Naive B cell (primary cell): ENCODE results near the gene C3orf22. TPM values are rescaled to one million over a fixed set of nuclear protein-coding genes. Genes with fewer than 3 reads are reported as not detected.
A peak's percentile ranks its signal among the peaks of the same experiment; 100 is the strongest.
"Not testable (repeated sequence)": the region's sequence is repeated elsewhere in the genome, so short reads cannot be mapped to it uniquely, and the experiment has no call there.

Source experiments
- ATAC-seq, 2 donors: fragments of 150-1000 bp; cut with Tn5 transposase; 2 replicates each; pipeline ENCODE4 v1.10.0; 2021; ENCODE audit warnings: low read depth in 2 of 2, mild to moderate bottlenecking in 2 of 2, moderate library complexity in 2 of 2
- DNase-seq: peaks from one replicate; pipeline ENCODE4 v3.0.0; 2022
- H3K27ac Mint-ChIP-seq, 6 donors: one replicate each; pipeline ENCODE4 v1.8.0; 2020 to 2022; ENCODE audit warnings: mild to moderate bottlenecking in 6 of 6, mixed read lengths in 6 of 6, moderate library complexity in 5 of 6, inconsistent platforms in 2 of 6
- H3K27me3 Mint-ChIP-seq, 3 donors: one replicate each; pipeline ENCODE4 v1.8.0; 2021 to 2022; ENCODE audit warnings: mixed read lengths in 3 of 3, mild to moderate bottlenecking in 1 of 3
- H3K36me3 Mint-ChIP-seq, 2 donors: one replicate each; pipeline ENCODE4 v1.8.0; 2020 to 2022; ENCODE audit warnings: mixed read lengths in 2 of 2, inconsistent platforms in 1 of 2, mild to moderate bottlenecking in 1 of 2
- H3K4me1 Mint-ChIP-seq, 3 donors: one replicate each; pipeline ENCODE4 v1.8.0; 2020 to 2022; ENCODE audit warnings: mixed read lengths in 3 of 3, inconsistent platforms in 1 of 3, mild to moderate bottlenecking in 1 of 3, moderate library complexity in 1 of 3
- H3K4me3 Mint-ChIP-seq, 8 donors: one replicate each; pipeline ENCODE4 v1.8.0; 2020 to 2022; ENCODE audit warnings: mild to moderate bottlenecking in 8 of 8, mixed read lengths in 8 of 8, moderate library complexity in 8 of 8, inconsistent platforms in 2 of 8
- H3K9me3 Mint-ChIP-seq, 7 donors: one replicate each; pipeline ENCODE4 v1.8.0; 2020 to 2022; ENCODE audit warnings: mixed read lengths in 7 of 7, mild to moderate bottlenecking in 5 of 7, inconsistent platforms in 2 of 7, moderate library complexity in 1 of 7
- polyA plus RNA-seq, 6 donors: library from polyadenylated mRNA; unstranded; fragments of 300-500 nt; fragmentation: Illumina TruSeq; gene quantifications; one replicate each; pipeline ENCODE4 v1.2.3, GENCODE V29; 2021; ENCODE audit warnings: low read depth in 6 of 6

Gene C3orf22
- polyA plus RNA-seq, 6 donors from 2014 or later, result not detected

GRCh38 chr3:126536126-126536525 lies 22.6 kb downstream of the C3orf22 start:
- Mint-ChIP-seq H3K4me3 (no peak overlapping the region), H3K9me3 (peaks cover 0 to 5% (median 0%) of the 10 kb centered on the region in 7 donors), H3K4me1 (peaks cover 0 to 10% (median 9%) of the 10 kb centered on the region in 3 donors), H3K27me3 (peaks cover 9 to 30% (median 20%) of the 10 kb centered on the region in 3 donors), H3K27ac (peak overlapping the region in 1 of 6 donors; percentile 11), H3K36me3 (no peaks in the 10 kb centered on the region)
- no peak for ATAC-seq
- no peak for DNase-seq

GRCh38 chr3:126535636-126536035 lies 23.1 kb downstream of the C3orf22 start:
- H3K4me3 Mint-ChIP-seq, result no peak overlapping the region
- H3K36me3 Mint-ChIP-seq, result no peaks in the 10 kb centered on the region
- H3K4me1 Mint-ChIP-seq, result peaks cover 0 to 8% (median 6%) of the 10 kb centered on the region in 3 donors
- no peak for ATAC-seq
- peaks cover 9 to 28% (median 20%) of the 10 kb centered on the region in 3 donors for H3K27me3 Mint-ChIP-seq
- peaks cover 0 to 5% (median 0%) of the 10 kb centered on the region in 7 donors for H3K9me3 Mint-ChIP-seq
- H3K27ac Mint-ChIP-seq, result no peak overlapping the region
- no peak for DNase-seq

GRCh38 chr3:126534716-126535115 lies 24.0 kb downstream of the C3orf22 start:
- ATAC-seq, H3K36me3 Mint-ChIP-seq, DNase-seq, H3K27ac Mint-ChIP-seq, H3K9me3 Mint-ChIP-seq, H3K4me3 Mint-ChIP-seq: not testable (repeated sequence)
- peaks cover 5 to 10% (median 5%) of the 10 kb centered on the region in 3 donors for H3K4me1 Mint-ChIP-seq
- H3K27me3 Mint-ChIP-seq, result peaks cover 5 to 23% (median 15%) of the 10 kb centered on the region in 3 donors

- Mint-ChIP-seq H3K4me1 (peaks cover 0 to 10% (median 5%) of the 10 kb centered on the region in 3 donors), H3K27me3 (peaks cover 5 to 18% (median 15%) of the 10 kb centered on the region in 3 donors), H3K36me3 (no peaks in the 10 kb centered on the region), H3K27ac (no peak overlapping the region), H3K4me3 (no peak overlapping the region), H3K9me3 (no peaks in the 10 kb centered on the region)
- ATAC-seq (no peak), DNase-seq (no peak)
Measured at GRCh38 chr3:126533506-126533905, 25.2 kb downstream of the C3orf22 start.

GRCh38 chr3:126531051-126531330 lies 27.7 kb downstream of the C3orf22 start:
- Mint-ChIP-seq H3K27ac (no peak overlapping the region), H3K4me1 (peaks cover 0 to 10% (median 8%) of the 10 kb centered on the region in 3 donors), H3K27me3 (peaks cover 10 to 20% (median 11%) of the 10 kb centered on the region in 3 donors), H3K4me3 (no peak overlapping the region), H3K36me3 (no peaks in the 10 kb centered on the region), H3K9me3 (no peaks in the 10 kb centered on the region)
- DNase-seq (no peak), ATAC-seq (no peak)

- H3K36me3 Mint-ChIP-seq, result no peaks in the 10 kb centered on the region
- H3K27ac Mint-ChIP-seq, result no peak overlapping the region
- ATAC-seq (no peak), DNase-seq (no peak)
- H3K27me3 Mint-ChIP-seq, result peaks cover 15 to 24% (median 16%) of the 10 kb centered on the region in 3 donors
- peaks cover 0 to 10% (median 8%) of the 10 kb centered on the region in 3 donors for H3K4me1 Mint-ChIP-seq
- H3K4me3 Mint-ChIP-seq, result peak overlapping the region in 1 of 8 donors; percentile 41
- H3K9me3 Mint-ChIP-seq, result no peaks in the 10 kb centered on the region
Measured at GRCh38 chr3:126530171-126531050, 28.3 kb downstream of the C3orf22 start.

GRCh38 chr3:126529585-126530170 lies 29.1 kb downstream of the C3orf22 start:
- Mint-ChIP-seq H3K36me3 (no peaks in the 10 kb centered on the region), H3K27ac (peak overlapping the region in 1 of 6 donors; percentile 56), H3K4me1 (peaks cover 0 to 15% (median 13%) of the 10 kb centered on the region in 3 donors), H3K27me3 (peaks cover 16 to 23% (median 19%) of the 10 kb centered on the region in 3 donors), H3K9me3 (no peaks in the 10 kb centered on the region), H3K4me3 (no peak overlapping the region)
- DNase-seq, result no peak
- ATAC-seq, result no peak

GRCh38 chr3:126528800-126529541 lies 29.8 kb downstream of the C3orf22 start:
- Mint-ChIP-seq H3K27me3 (peaks cover 16 to 18% (median 17%) of the 10 kb centered on the region in 3 donors), H3K4me1 (peaks cover 0 to 16% (median 14%) of the 10 kb centered on the region in 3 donors), H3K36me3 (no peaks in the 10 kb centered on the region), H3K27ac (no peak overlapping the region), H3K9me3 (no peaks in the 10 kb centered on the region), H3K4me3 (no peak overlapping the region)
- ATAC-seq (no peak), DNase-seq (no peak)

GRCh38 chr3:126528419-126528799 lies 30.3 kb downstream of the C3orf22 start:
- Mint-ChIP-seq H3K4me3 (no peak overlapping the region), H3K4me1 (peaks cover 0 to 18% (median 14%) of the 10 kb centered on the region in 3 donors), H3K9me3 (no peaks in the 10 kb centered on the region), H3K27ac (no peak overlapping the region), H3K36me3 (no peaks in the 10 kb centered on the region), H3K27me3 (peaks cover 16 to 21% (median 19%) of the 10 kb centered on the region in 3 donors)
- ATAC-seq (no peak), DNase-seq (no peak)

- no peak for DNase-seq
- H3K4me3 Mint-ChIP-seq, result no peak overlapping the region
- H3K27ac Mint-ChIP-seq, result no peak overlapping the region
- H3K9me3 Mint-ChIP-seq, result no peaks in the 10 kb centered on the region
- no peak for ATAC-seq
- H3K36me3 Mint-ChIP-seq, result no peaks in the 10 kb centered on the region
- peaks cover 0 to 24% (median 14%) of the 10 kb centered on the region in 3 donors for H3K4me1 Mint-ChIP-seq
- H3K27me3 Mint-ChIP-seq, result peaks cover 20 to 26% (median 24%) of the 10 kb centered on the region in 3 donors
Measured at GRCh38 chr3:126527455-126528211, 31.1 kb downstream of the C3orf22 start.

GRCh38 chr3:126527006-126527405 lies 31.7 kb downstream of the C3orf22 start:
- H3K36me3 Mint-ChIP-seq, result no peaks in the 10 kb centered on the region
- H3K4me1 Mint-ChIP-seq, result peaks cover 0 to 28% (median 14%) of the 10 kb centered on the region in 3 donors
- H3K27me3 Mint-ChIP-seq, result peaks cover 21 to 32% (median 31%) of the 10 kb centered on the region in 3 donors
- ATAC-seq, result no peak
- H3K4me3 Mint-ChIP-seq, result no peak overlapping the region
- no peak overlapping the region for H3K27ac Mint-ChIP-seq
- DNase-seq, result no peak
- no peaks in the 10 kb centered on the region for H3K9me3 Mint-ChIP-seq

- Mint-ChIP-seq H3K4me3 (no peak overlapping the region), H3K27ac (no peak overlapping the region), H3K27me3 (peaks cover 22 to 36% (median 33%) of the 10 kb centered on the region in 3 donors), H3K9me3 (no peaks in the 10 kb centered on the region), H3K4me1 (peaks cover 0 to 28% (median 14%) of the 10 kb centered on the region in 3 donors), H3K36me3 (no peaks in the 10 kb centered on the region)
- no peak for DNase-seq
- ATAC-seq, result no peak
Measured at GRCh38 chr3:126526668-126527005, 32.1 kb downstream of the C3orf22 start.
